CD4-positive, alpha-beta T cell (primary cell): ENCODE results near the gene DUOXA1. TPM values are rescaled to one million over a fixed set of nuclear protein-coding genes. Genes with fewer than 3 reads are reported as not detected.

Source experiments
- ATAC-seq: fragments of 200-7000 bp; cut with Tn5 transposase; one replicate; pipeline ENCODE4 v1.10.0; 2022; ENCODE audit warnings: mild to moderate bottlenecking; ENCODE audit not compliant: poor library complexity
- CTCF ChIA-PET: fragments of 350-600 bp; sonication (Branson Sonifier 250); formaldehyde crosslinking; loops from one replicate; lab custom pipeline; 2021; ENCODE audit warnings: antibody characterized with exemption, inconsistent platforms; lab: Charles Lee
- POLR2A ChIA-PET: fragments of 350-600 bp; sonication (Branson Sonifier 250); formaldehyde crosslinking; loops from one replicate; lab custom pipeline; 2021; ENCODE audit warnings: antibody characterized with exemption, inconsistent platforms; lab: Charles Lee
- DNase-seq, 14 experiments: peaks; one replicate each; pipeline ENCODE4 v3.0.0-alpha.2; 2013 to 2020; ENCODE audit warnings: mixed read lengths in 2 of 14
- H3K27ac ChIP-seq, 2 donors: one replicate each; pipeline versions ENCODE4 v1.5.1 to v1.7.0; 2013; ENCODE audit warnings: low read length in 2 of 2, low read depth in 1 of 2, mild to moderate bottlenecking in 1 of 2
- H3K27me3 ChIP-seq, 2 experiments: 1 replicate in 1 of 2; 2 replicates in 1 of 2; pipeline versions ENCODE4 v1.6.1 to v1.7.0; 2013; ENCODE audit warnings: low read length in 2 of 2, control low read depth in 1 of 2, mild to moderate bottlenecking in 1 of 2, moderate library complexity in 1 of 2; ENCODE audit not compliant: insufficient read depth in 2 of 2, control insufficient read depth in 1 of 2
- H3K36me3 ChIP-seq: one replicate; pipeline ENCODE4 v1.6.1; 2013; ENCODE audit warnings: low read length, control low read depth; ENCODE audit not compliant: insufficient read depth
- H3K4me1 ChIP-seq: one replicate; pipeline ENCODE4 v1.6.1; 2013; ENCODE audit warnings: low read length, control low read depth; ENCODE audit not compliant: insufficient read depth
- H3K4me3 ChIP-seq: one replicate; pipeline ENCODE4 v1.5.1; 2013; ENCODE audit warnings: mild to moderate bottlenecking, low read length, moderate library complexity
- H3K9me3 ChIP-seq, 2 experiments: 1 replicate in 1 of 2; 2 replicates in 1 of 2; pipeline versions ENCODE4 v1.6.1 to v1.7.0; 2013; ENCODE audit warnings: low read length in 2 of 2, mild to moderate bottlenecking in 2 of 2, control low read depth in 1 of 2, moderate library complexity in 1 of 2; ENCODE audit not compliant: control insufficient read depth in 1 of 2, insufficient read depth in 1 of 2
- H3K27ac Mint-ChIP-seq: one replicate; pipeline ENCODE4 v1.8.0; 2020; ENCODE audit warnings: mixed read lengths
- H3K27me3 Mint-ChIP-seq: one replicate; pipeline ENCODE4 v1.8.0; 2021; ENCODE audit warnings: mixed read lengths
- H3K36me3 Mint-ChIP-seq: one replicate; pipeline ENCODE4 v1.8.0; 2021; ENCODE audit warnings: low read depth, mixed read lengths
- H3K4me1 Mint-ChIP-seq: one replicate; pipeline ENCODE4 v1.8.0; 2021; ENCODE audit warnings: low read depth, mixed read lengths
- H3K4me3 Mint-ChIP-seq: one replicate; pipeline ENCODE4 v1.8.0; 2020; ENCODE audit warnings: mild to moderate bottlenecking, mixed read lengths
- H3K9me3 Mint-ChIP-seq: one replicate; pipeline ENCODE4 v1.8.0; 2020; ENCODE audit warnings: mixed read lengths
- intact Hi-C, 2 experiments: fragments of 100-400 bp; cut with DNase I in 1 of 2; cut with micrococcal nuclease in 1 of 2; formaldehyde crosslinking; loops; one replicate each; pipeline versions ENCODE4 v1.15.1 to v1.9.0; 2023 to 2025; cut with DNase I, micrococcal nuclease
- total RNA-seq, 174 experiments: library from RNA in 2 of 174; stranded (reverse) in 2 of 174; gene quantifications; one replicate each; pipeline ENCODE4 v1.2.3 and lab custom pipeline; 2021 to 2026
- TF ChIP-seq, protein P1 (sequence below): fragments of 200-600 bp; IDR thresholded peaks from one replicate; pipeline ENCODE4 v1.8.0; 2022; ENCODE audit warnings: antibody characterized with exemption, mild to moderate bottlenecking

The DUOXA1 gene
- total RNA-seq, 2 experiments from 2014 or later: 0.44 to 1.0 TPM

- Mint-ChIP-seq H3K4me1 (no peaks in the 10 kb centered on the region), H3K27me3 (peaks cover 5% of the 10 kb centered on the region), H3K4me3 (no peak overlapping the region), H3K36me3 (no peaks in the 10 kb centered on the region), H3K27ac (no peak overlapping the region), H3K9me3 (no peaks in the 10 kb centered on the region)
- no peaks in the 10 kb centered on the region for H3K4me1 ChIP-seq
- H3K9me3 ChIP-seq: no peaks in the 10 kb centered on the region
- peaks cover 0 to 2% of the 10 kb centered on the region in 2 experiments for H3K27me3 ChIP-seq
- ChIA-PET POLR2A (no interaction called here), CTCF (no interaction called here)
- ATAC-seq (no peak), DNase-seq (no peak)
- intact Hi-C loops: no loop called here
- TF ChIP-seq, protein P1, sequence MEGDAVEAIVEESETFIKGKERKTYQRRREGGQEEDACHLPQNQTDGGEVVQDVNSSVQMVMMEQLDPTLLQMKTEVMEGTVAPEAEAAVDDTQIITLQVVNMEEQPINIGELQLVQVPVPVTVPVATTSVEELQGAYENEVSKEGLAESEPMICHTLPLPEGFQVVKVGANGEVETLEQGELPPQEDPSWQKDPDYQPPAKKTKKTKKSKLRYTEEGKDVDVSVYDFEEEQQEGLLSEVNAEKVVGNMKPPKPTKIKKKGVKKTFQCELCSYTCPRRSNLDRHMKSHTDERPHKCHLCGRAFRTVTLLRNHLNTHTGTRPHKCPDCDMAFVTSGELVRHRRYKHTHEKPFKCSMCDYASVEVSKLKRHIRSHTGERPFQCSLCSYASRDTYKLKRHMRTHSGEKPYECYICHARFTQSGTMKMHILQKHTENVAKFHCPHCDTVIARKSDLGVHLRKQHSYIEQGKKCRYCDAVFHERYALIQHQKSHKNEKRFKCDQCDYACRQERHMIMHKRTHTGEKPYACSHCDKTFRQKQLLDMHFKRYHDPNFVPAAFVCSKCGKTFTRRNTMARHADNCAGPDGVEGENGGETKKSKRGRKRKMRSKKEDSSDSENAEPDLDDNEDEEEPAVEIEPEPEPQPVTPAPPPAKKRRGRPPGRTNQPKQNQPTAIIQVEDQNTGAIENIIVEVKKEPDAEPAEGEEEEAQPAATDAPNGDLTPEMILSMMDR: no peak
- H3K27ac ChIP-seq: no peak overlapping the region
- no peak overlapping the region for H3K4me3 ChIP-seq
- no peaks in the 10 kb centered on the region for H3K36me3 ChIP-seq
Measured at GRCh38 chr15:45143056-45143455, 13.4 kb upstream of the DUOXA1 start.

- ATAC-seq (no peak), DNase-seq (no peak)
- no peak overlapping the region for H3K4me3 ChIP-seq
- peaks cover 6 to 8% of the 10 kb centered on the region in 2 experiments for H3K27me3 ChIP-seq
- Mint-ChIP-seq H3K9me3 (no peaks in the 10 kb centered on the region), H3K36me3 (no peaks in the 10 kb centered on the region), H3K4me3 (no peak overlapping the region), H3K4me1 (peaks cover 2% of the 10 kb centered on the region), H3K27ac (no peak overlapping the region), H3K27me3 (peaks cover 10% of the 10 kb centered on the region)
- ChIA-PET POLR2A (no interaction called here), CTCF (no interaction called here)
- H3K4me1 ChIP-seq: peaks cover 2% of the 10 kb centered on the region
- TF ChIP-seq, protein P1: no peak
- H3K9me3 ChIP-seq: no peaks in the 10 kb centered on the region
- H3K36me3 ChIP-seq: no peaks in the 10 kb centered on the region
- intact Hi-C loops: no loop called here
- no peak overlapping the region for H3K27ac ChIP-seq
Measured at GRCh38 chr15:45141386-45141785, 11.7 kb upstream of the DUOXA1 start.

DNA sequence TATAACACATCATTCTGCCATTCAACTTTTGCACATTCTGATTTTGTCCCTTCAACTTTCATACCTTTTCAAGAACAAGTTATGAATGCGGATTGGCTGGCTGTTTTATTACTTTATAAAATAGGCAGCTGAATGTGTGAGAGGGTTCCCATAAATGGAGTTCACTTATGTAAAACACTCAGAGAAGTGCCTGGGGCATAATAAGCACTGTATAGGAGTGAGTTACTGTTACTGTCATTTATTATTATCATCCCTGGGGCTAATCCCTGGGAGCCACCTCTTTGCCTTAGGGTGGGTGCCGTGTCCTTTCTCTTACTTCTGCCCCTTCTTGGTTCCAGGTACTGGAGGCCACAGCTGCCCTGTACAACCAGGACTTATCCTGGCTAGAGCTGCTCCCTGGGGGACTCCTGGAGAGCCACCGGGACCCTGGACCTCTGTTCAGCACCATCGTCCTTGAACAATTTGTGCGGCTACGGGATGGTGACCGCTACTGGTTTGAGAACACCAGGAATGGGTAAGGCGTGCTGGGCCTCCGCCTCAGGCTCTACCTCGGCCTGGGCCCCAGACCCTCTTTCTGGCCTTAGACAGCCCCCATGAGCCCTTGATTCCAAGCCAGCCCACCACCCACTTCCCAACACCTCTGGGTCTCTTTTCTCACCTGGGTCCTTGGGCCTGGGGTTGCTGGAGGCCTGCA, 11.0 kb upstream of the DUOXA1 start:
- ATAC-seq (no peak), DNase-seq (no peak)
- Histone ChIP-seq H3K36me3 (no peaks in the 10 kb centered on the region), H3K27me3 (peaks cover 11 to 14% of the 10 kb centered on the region in 2 experiments), H3K4me3 (no peak overlapping the region), H3K27ac (no peak overlapping the region), H3K4me1 (peaks cover 8% of the 10 kb centered on the region), H3K9me3 (no peaks in the 10 kb centered on the region)
- intact Hi-C loops: no loop called here
- no peak overlapping the region for H3K4me3 Mint-ChIP-seq
- no peak overlapping the region for H3K27ac Mint-ChIP-seq
- TF ChIP-seq, protein P1: no peak
- H3K36me3 Mint-ChIP-seq: no peaks in the 10 kb centered on the region
- peaks cover 15% of the 10 kb centered on the region for H3K27me3 Mint-ChIP-seq
- no peaks in the 10 kb centered on the region for H3K9me3 Mint-ChIP-seq
- ChIA-PET CTCF (interaction anchor here (0.8 kb wide), 1 partner anchor 23 kb away, joined by 3 read pairs; no protein-coding TSS in a partner anchor), POLR2A (no interaction called here)
- peaks cover 7% of the 10 kb centered on the region for H3K4me1 Mint-ChIP-seq
